GM12878 (cell line): ENCODE results near the gene LIFR. TPM values are rescaled to one million over a fixed set of nuclear protein-coding genes. Genes with fewer than 3 reads are reported as not detected.

Experiments used
- ATAC-seq: fragments of 200-7000 bp; cut with Tn5 transposase; 3 replicates; pipeline ENCODE4 v1.9.1; 2020; ENCODE audit warnings: mild to moderate bottlenecking, moderate library complexity
- BruUV-seq: library from RNA; stranded (reverse); fragments of 400-500 nt; replicated peaks from 2 replicates; lab custom pipeline; 2021; lab: Mats Ljungman, UMichigan
- CTCF ChIA-PET: fragments of 300-600 bp; sonication (Branson Sonifier 250); formaldehyde crosslinking; extraction: SDS; loops from one replicate; lab custom pipeline; 2021; ENCODE audit warnings: inconsistent platforms; lab: Yijun Ruan, JAX
- POLR2A ChIA-PET: fragments of 350-600 bp; formaldehyde crosslinking; extraction: SDS; loops from one replicate; lab custom pipeline; 2021; ENCODE audit warnings: inconsistent platforms; lab: Charles Lee
- RAD21 ChIA-PET: fragments of 300-600 bp; sonication (Branson Sonifier 250); formaldehyde crosslinking; loops from one replicate; lab custom pipeline; 2023; ENCODE audit warnings: antibody characterized with exemption; ENCODE audit not compliant: unreplicated experiment; lab: Charles Lee
- SMC1A ChIA-PET: fragments of 300-600 bp; sonication (Branson Sonifier 250); formaldehyde crosslinking; loops from one replicate; lab custom pipeline; 2023; ENCODE audit not compliant: unreplicated experiment, uncharacterized antibody; lab: Charles Lee
- DNase-seq: peaks from one replicate; pipeline ENCODE4 v3.0.0-alpha.2; 2011; ENCODE audit warnings: low read depth, low spot score
- FAIRE-seq: peaks from 3 replicates; lab custom pipeline; 2011; peaks lifted over from hg19 to GRCh38; lab: Jason Lieb, UNC
- H2AFZ ChIP-seq: 2 replicates; pipeline ENCODE4 v1.6.0; 2011; ENCODE audit warnings: low read depth, low read length, control low read depth; ENCODE audit not compliant: control insufficient read depth
- H3K27ac ChIP-seq: 2 replicates; pipeline ENCODE4 v1.5.1; 2011; ENCODE audit warnings: control low read depth; ENCODE audit not compliant: control insufficient read depth, insufficient read depth
- H3K27me3 ChIP-seq, 2 experiments: replicated peaks in 1 of 2; 2 replicates each; pipeline versions ENCODE4 v1.6.0 to v1.6.1; 2011; ENCODE audit warnings: low read length in 1 of 2; ENCODE audit not compliant: control insufficient read depth in 2 of 2, insufficient read depth in 2 of 2
- H3K36me3 ChIP-seq, 2 experiments: 2 replicates each; pipeline ENCODE4 v1.5.1; 2011; ENCODE audit warnings: low read length in 1 of 2; ENCODE audit not compliant: control insufficient read depth in 2 of 2, insufficient read depth in 2 of 2
- H3K4me1 ChIP-seq: 2 replicates; pipeline ENCODE4 v1.6.1; 2011; ENCODE audit warnings: mild to moderate bottlenecking, low read length, moderate library complexity, mixed read lengths; ENCODE audit not compliant: control insufficient read depth, insufficient read depth
- H3K4me2 ChIP-seq: 2 replicates; pipeline ENCODE4 v1.6.0; 2011; ENCODE audit warnings: control low read depth; ENCODE audit not compliant: control insufficient read depth, insufficient read depth
- H3K4me3 ChIP-seq: fragments of 200-600 bp; sonication (generic); 2 replicates; pipeline ENCODE4 v1.5.1; 2016
- H3K79me2 ChIP-seq: 2 replicates; pipeline ENCODE4 v1.6.0; 2011; ENCODE audit warnings: low read length; ENCODE audit not compliant: control insufficient read depth, insufficient read depth
- H3K9ac ChIP-seq: 2 replicates; pipeline ENCODE4 v1.8.0; 2011; ENCODE audit warnings: low read length, control low read depth, mixed read lengths; ENCODE audit not compliant: control insufficient read depth, insufficient read depth
- H3K9me3 ChIP-seq: replicated peaks from 3 replicates; pipeline ENCODE4 v1.5.1; 2011; ENCODE audit warnings: mild to moderate bottlenecking, low read length; ENCODE audit not compliant: control insufficient read depth, insufficient read depth
- H4K20me1 ChIP-seq: 2 replicates; pipeline ENCODE4 v1.6.0; 2011; ENCODE audit not compliant: control insufficient read depth, insufficient read depth
- BMI1 ChIP-seq: fragments of 450-650 bp; IDR thresholded peaks from 2 replicates; pipeline ENCODE4 v1.6.1; 2016; ENCODE audit warnings: mild to moderate bottlenecking, moderate library complexity, borderline replicate concordance
- E2F8 ChIP-seq: fragments of 450-650 bp; IDR thresholded peaks from 2 replicates; pipeline ENCODE4 v1.6.1; 2018; ENCODE audit warnings: mild to moderate bottlenecking, low read depth, moderate library complexity; ENCODE audit not compliant: partially characterized antibody
- NR2C1 ChIP-seq: fragments of 450-650 bp; IDR thresholded peaks from 2 replicates; pipeline ENCODE4 v1.6.1; 2017; ENCODE audit warnings: antibody characterized with exemption, mild to moderate bottlenecking, moderate library complexity
- NRF1 ChIP-seq: conservative IDR thresholded peaks from 2 replicates; pipeline ENCODE4 v1.6.1; 2011; ENCODE audit warnings: mild to moderate bottlenecking, low read depth, low read length, improper control_type of control experiment
- POLR2A ChIP-seq: IDR thresholded peaks from 2 replicates; pipeline ENCODE4 v1.6.1; 2011; ENCODE audit warnings: low read depth, mild to moderate bottlenecking, low read length
- RAD21 ChIP-seq: IDR thresholded peaks from 2 replicates; pipeline ENCODE4 v1.6.1; 2011; ENCODE audit warnings: mild to moderate bottlenecking, low read depth, low read length, moderate library complexity; ENCODE audit not compliant: insufficient read depth
- RCOR1 ChIP-seq: conservative IDR thresholded peaks from 2 replicates; pipeline ENCODE4 v1.6.1; 2012; ENCODE audit warnings: low read depth, low read length, improper control_type of control experiment
- SREBF2 ChIP-seq: IDR thresholded peaks from 2 replicates; pipeline ENCODE4 v1.6.1; 2012; ENCODE audit warnings: mild to moderate bottlenecking, low read length
- USF1 ChIP-seq: IDR thresholded peaks from 2 replicates; pipeline ENCODE4 v1.6.1; 2011; ENCODE audit warnings: borderline replicate concordance, low read depth, mild to moderate bottlenecking, moderate library complexity, mixed read lengths, low read length; ENCODE audit not compliant: insufficient read depth; ENCODE audit errors: extremely low read length
- WGBS: methylation state at CpG from one replicate; pipeline ENCODE4 v1.1.6; 2016; ENCODE audit warnings: low lambda C conversion rate; ENCODE audit not compliant: insufficient replicate concordance, insufficient coverage; ENCODE audit errors: missing lambda C conversion rate; 5-methylcytosine and 5-hydroxymethylcytosine counted together
- in situ Hi-C: fragments of 300-500 bp; cut with MboI; formaldehyde crosslinking; loops from 9 replicates; pipeline ENCODE4 v1.14.3; 2018; ENCODE audit warnings: mixed read lengths
- intact Hi-C: fragments of 100-400 bp; cut with micrococcal nuclease; formaldehyde crosslinking; loops from one replicate; pipeline ENCODE4 v1.14.2; 2022; ENCODE audit not compliant: unreplicated experiment
- polyA plus RNA-seq, 11 experiments: library from polyadenylated mRNA; depleted of rRNA in 4 of 11; unstranded in 6 of 11; stranded (reverse) in 5 of 11; fragments of >200 nt; fragmentation: Nextera tagmentation in 4 of 11; fragmentation: Illumina TruSeq in 1 of 11; extraction: Ambion mirVana in 4 of 11; extraction: Trizol in 1 of 11; gene quantifications; 1 replicate in 1 of 11; 2 replicates in 10 of 11; pipeline versions ENCODE4 v1.2.1 to v1.2.3, GENCODE V29; 2011 to 2016; ENCODE audit warnings: inconsistent platforms in 2 of 11, missing spikeins in 2 of 11, low read depth in 1 of 11
- total RNA-seq, 4 experiments: library from RNA; depleted of rRNA in 3 of 4; stranded (reverse); fragments of >200 nt in 3 of 4; fragmentation: Illumina TruSeq in 1 of 4; extraction: Trizol in 1 of 4; gene quantifications; 2 replicates each; pipeline versions ENCODE4 v1.2.1 to v1.2.3, GENCODE V29; 2013 to 2021

The LIFR gene
- total and polyA plus RNA-seq, 10 of the 15 experiments (the other 5 are each of a cell fraction or from before 2014, with no cell fraction given) = 0.10 TPM; not detected in 9

GRCh38 chr5:38443390-38443789 lies 113.1 kb downstream of the LIFR start (continued):
- no peak for TF ChIP-seq USF1
- TF ChIP-seq POLR2A = no peak
- no peak for TF ChIP-seq RCOR1
- TF ChIP-seq E2F8 = no peak
- no peak for TF ChIP-seq BMI1
- TF ChIP-seq NR2C1 = no peak
- TF ChIP-seq, all 136 proteins: peak for 0

GRCh38 chr5:38442247-38442573 lies 114.2 kb downstream of the LIFR start:
- SMC1A ChIA-PET = interaction anchor here (0.8 to 2.6 kb wide), 37 partner anchors 10 to 689 kb away, joined by 3 to 81 read pairs (median 5); no protein-coding TSS in a partner anchor
- FAIRE-seq = no peak

More at GRCh38 chr5:38442247-38442573, 114.2 kb downstream of the LIFR start:
- Histone ChIP-seq H3K4me2 (no peak overlapping the region), H3K79me2 (no peaks in the 10 kb centered on the region), H3K9me3 (no peaks in the 10 kb centered on the region), H3K9ac (no peak overlapping the region), H3K4me1 (no peaks in the 10 kb centered on the region), H3K4me3 (no peak overlapping the region), H3K27me3 (peaks cover 0 to 2% of the 10 kb centered on the region in 2 experiments; a peak in 3 of 4 replicates), H2AFZ (no peak overlapping the region), H3K36me3 (no peaks in the 10 kb centered on the region), H3K27ac (no peak overlapping the region)
- in situ Hi-C loops = loop anchor here (25.0 kb wide), 1 partner anchor 645 kb away; no protein-coding TSS in a partner anchor
- BruUV-seq = no TSS peak
- ChIA-PET RAD21 (interaction anchor here (0.6 to 5.2 kb wide), 41 partner anchors 11 to 775 kb away, joined by 3 to 118 read pairs (median 4); no protein-coding TSS in a partner anchor), POLR2A (interaction anchor here (0.5 to 0.7 kb wide), 2 partner anchors 27 to 1086 kb away, joined by 3 read pairs; no protein-coding TSS in a partner anchor)
- 13% methylated on average over 2 of the region's 2 CpGs for WGBS
- no peak for ATAC-seq
- no peak for TF ChIP-seq NRF1
- TF ChIP-seq RAD21 = no peak
- no peak for TF ChIP-seq SREBF2
- TF ChIP-seq, all 136 proteins: peak for 0
- intact Hi-C loops = no loop called here
- H4K20me1 ChIP-seq = no peaks in the 10 kb centered on the region
- CTCF ChIA-PET = interaction anchor here (0.5 to 5.3 kb wide), 69 partner anchors 7 to 934 kb away, joined by 3 to 158 read pairs (median 5); no protein-coding TSS in a partner anchor
- no peak for DNase-seq
